Measurements from ENCODE around the gene FCN3. TPM values are rescaled to one million over a fixed set of nuclear protein-coding genes. Genes with fewer than 3 reads are reported as not detected.

Gene FCN3
- total RNA-seq, 4 donors from 2014 or later, result 2.9 to 16.6 (median 10.5) TPM

GRCh38 chr1:27383661-27384060, 9.0 kb upstream of the FCN3 start:
- Histone ChIP-seq H3K27me3 (peaks cover 0 to 19% (median 4%) of the 10 kb centered on the region in 4 donors), H3K27ac (replicated peaks in 1 of 4) (no peak overlapping the region), H3K9me3 (no peaks in the 10 kb centered on the region), H3K4me3 (no peak overlapping the region), H3K4me1 (peaks cover 5 to 10% (median 8%) of the 10 kb centered on the region in 4 donors), H3K36me3 (no peaks in the 10 kb centered on the region)
- intact Hi-C loops (cut with DNase I), result loop anchor here (10.0 kb wide), 1 partner anchor 49 kb away; no protein-coding TSS in a partner anchor
- TF ChIP-seq POLR2AphosphoS5 (IDR thresholded peaks at IDR 0.05), result no peak
- no peak for TF ChIP-seq EP300 (IDR thresholded peaks at IDR 0.05)
- 91% methylated on average over 13 of the region's 13 CpGs for WGBS
- DNase-seq (ENCODE audit: extremely low spot score), result no peak

GRCh38 chr1:27383039-27383605, 8.5 kb upstream of the FCN3 start, which contains the start of gene CD164L2:
CD164L2 (minus strand) TSS chr1:27383333; CDS start chr1:27383239, 94 bp downstream.
- intact Hi-C loops (cut with DNase I), result loop anchor here (10.0 kb wide), 1 partner anchor 48 kb away; no protein-coding TSS in a partner anchor
- TF ChIP-seq CTCF (IDR thresholded peaks at IDR 0.05) (no peak), POLR2AphosphoS5 (IDR thresholded peaks at IDR 0.05) (no peak), EP300 (IDR thresholded peaks at IDR 0.05) (no peak), POLR2A (IDR thresholded peaks at IDR 0.05; ENCODE audit: low read depth) (no peak)
- H3K27ac ChIP-seq (replicated peaks in 1 of 4), result no peak within 1 kb of the TSS
- H3K36me3 ChIP-seq, result no peaks in the 10 kb centered on the region
- no peak for DNase-seq (ENCODE audit: extremely low spot score)
- WGBS, result 19% methylated on average over 14 of the region's 43 CpGs
- peaks cover 3 to 10% (median 6%) of the 10 kb centered on the region in 4 donors for H3K4me1 ChIP-seq
- H3K27me3 ChIP-seq, result peaks cover 0 to 19% (median 4%) of the 10 kb centered on the region in 4 donors
- no peaks in the 10 kb centered on the region for H3K9me3 ChIP-seq
- H3K4me3 ChIP-seq, result no peak within 1 kb of the TSS

- Histone ChIP-seq H3K27ac (replicated peaks in 1 of 4) (no peak overlapping the region), H3K4me3 (no peak overlapping the region), H3K9me3 (no peaks in the 10 kb centered on the region), H3K27me3 (peaks cover 0 to 19% (median 4%) of the 10 kb centered on the region in 4 donors), H3K4me1 (peaks cover 5 to 10% (median 7%) of the 10 kb centered on the region in 4 donors), H3K36me3 (no peaks in the 10 kb centered on the region)
- TF ChIP-seq POLR2AphosphoS5 (IDR thresholded peaks at IDR 0.05) (no peak), EP300 (IDR thresholded peaks at IDR 0.05) (no peak), POLR2A (IDR thresholded peaks at IDR 0.05; ENCODE audit: low read depth) (no peak), CTCF (IDR thresholded peaks at IDR 0.05) (no peak)
- DNase-seq (ENCODE audit: extremely low spot score), result no peak
- intact Hi-C loops (cut with DNase I), result loop anchor here (10.0 kb wide), 1 partner anchor 47 kb away; no protein-coding TSS in a partner anchor
- 86% methylated on average over 14 of the region's 18 CpGs for WGBS
Measured at GRCh38 chr1:27381969-27382762, 7.5 kb upstream of the FCN3 start.

- Histone ChIP-seq H3K27ac (replicated peaks in 1 of 4) (no peak overlapping the region), H3K4me1 (peaks cover 5 to 10% (median 7%) of the 10 kb centered on the region in 4 donors), H3K9me3 (no peaks in the 10 kb centered on the region), H3K4me3 (no peak overlapping the region), H3K27me3 (peaks cover 0 to 19% (median 4%) of the 10 kb centered on the region in 4 donors), H3K36me3 (no peaks in the 10 kb centered on the region)
- WGBS, result 81% methylated on average over 10 of the region's 12 CpGs
- intact Hi-C loops (cut with DNase I), result loop anchor here (10.0 kb wide), 1 partner anchor 46 kb away; no protein-coding TSS in a partner anchor
- TF ChIP-seq CTCF (IDR thresholded peaks at IDR 0.05), result no peak
- TF ChIP-seq POLR2A (IDR thresholded peaks at IDR 0.05; ENCODE audit: low read depth), result no peak
- TF ChIP-seq EP300 (IDR thresholded peaks at IDR 0.05), result no peak
- no peak for TF ChIP-seq POLR2AphosphoS5 (IDR thresholded peaks at IDR 0.05)
- no peak for DNase-seq (ENCODE audit: extremely low spot score)
Measured at GRCh38 chr1:27380766-27381733, 6.4 kb upstream of the FCN3 start.
